Transverse colon (tissue), 4 donors: ENCODE measurements around the gene TPCN2. TPM values are rescaled to one million over a fixed set of nuclear protein-coding genes. Genes with fewer than 3 reads are reported as not detected.

Source experiments
- DNase-seq: peaks from one replicate; pipeline ENCODE4 v3.0.0-alpha.2; 2019
- H3K27ac ChIP-seq, 4 donors: fragments of 200-600 bp; sonication (generic); 2 replicates each; pipeline ENCODE4 v1.5.1; 2016 to 2018; ENCODE audit warnings: inconsistent platforms in 4 of 4
- H3K27me3 ChIP-seq: fragments of 200-600 bp; sonication (generic); 2 replicates; pipeline ENCODE4 v1.5.1; 2017; ENCODE audit warnings: inconsistent platforms
- H3K36me3 ChIP-seq, 4 donors: fragments of 200-600 bp; sonication (generic); 2 replicates each; pipeline ENCODE4 v1.5.1; 2017 to 2019; ENCODE audit warnings: inconsistent platforms in 4 of 4
- H3K4me1 ChIP-seq, 4 donors: fragments of 200-600 bp; sonication (generic); 2 replicates each; pipeline ENCODE4 v1.5.1; 2017 to 2020; ENCODE audit warnings: inconsistent platforms in 4 of 4
- H3K4me3 ChIP-seq, 4 donors: fragments of 200-600 bp; sonication (generic); 1 replicate in 1 of 4; 2 replicates in 3 of 4; pipeline versions ENCODE4 v1.5.1 to v1.6.1; 2017 to 2019; ENCODE audit warnings: inconsistent platforms in 4 of 4
- H3K9me3 ChIP-seq, 2 donors: fragments of 200-600 bp; sonication (generic); 2 replicates each; pipeline ENCODE4 v1.5.1; 2017 to 2019; ENCODE audit warnings: inconsistent platforms in 2 of 2
- EP300 ChIP-seq: sonication (generic); formaldehyde crosslinking; IDR thresholded peaks from one replicate; pipeline ENCODE4 v1.6.1; 2017; ENCODE audit warnings: antibody characterized with exemption, low read depth
- POLR2A ChIP-seq: fragments of 450-650 bp; IDR thresholded peaks from one replicate; pipeline ENCODE4 v1.6.1; 2016; ENCODE audit warnings: antibody characterized with exemption, mild to moderate bottlenecking, moderate library complexity
- POLR2AphosphoS5 ChIP-seq, 3 donors: sonication (generic); formaldehyde crosslinking; IDR thresholded peaks; one replicate each; pipeline ENCODE4 v1.6.1; 2016; ENCODE audit warnings: antibody characterized with exemption in 3 of 3
- WGBS, 2 donors: methylation state at CpG; one replicate each; pipeline ENCODE4 v1.1.5; 2018; ENCODE audit warnings: low coverage in 1 of 2; 5-methylcytosine and 5-hydroxymethylcytosine counted together
- in situ Hi-C, 4 donors: fragments of 200-750 bp; cut with MboI; loops; one replicate each; pipeline versions ENCODE4 v1.15.0 to v1.15.1; 2017; ENCODE audit warnings: low sequenced_read_pairs in 3 of 4, low pct_ligation_motif_present in 1 of 4, low pct_unique_long_range_greater_than_20kb in 1 of 4
- intact Hi-C: fragments of 100-400 bp; cut with DNase I; formaldehyde crosslinking; loops from one replicate; pipeline ENCODE4 v1.15.1; 2023; ENCODE audit warnings: low total_unique reads
- total RNA-seq, 4 donors: library from RNA; depleted of rRNA; stranded (reverse); fragments of >200 nt; gene quantifications; one replicate each; pipeline ENCODE4 v1.1.0, GENCODE V29; 2016
- TF ChIP-seq, protein P1 (sequence below), 5 experiments: fragments of 200-600 bp in 3 of 5; fragments of 450-650 bp in 2 of 5; sonication (generic) in 3 of 5; IDR thresholded peaks; 1 replicate in 2 of 5; 2 replicates in 3 of 5; pipeline ENCODE4 v1.5.1; 2016 to 2017; ENCODE audit warnings: antibody characterized with exemption in 5 of 5, inconsistent platforms in 3 of 5, mild to moderate bottlenecking in 2 of 5, moderate library complexity in 1 of 5

The TPCN2 gene
- total RNA-seq, 4 donors from 2014 or later, result 16.8 to 25.4 (median 20.7) TPM

DNA sequence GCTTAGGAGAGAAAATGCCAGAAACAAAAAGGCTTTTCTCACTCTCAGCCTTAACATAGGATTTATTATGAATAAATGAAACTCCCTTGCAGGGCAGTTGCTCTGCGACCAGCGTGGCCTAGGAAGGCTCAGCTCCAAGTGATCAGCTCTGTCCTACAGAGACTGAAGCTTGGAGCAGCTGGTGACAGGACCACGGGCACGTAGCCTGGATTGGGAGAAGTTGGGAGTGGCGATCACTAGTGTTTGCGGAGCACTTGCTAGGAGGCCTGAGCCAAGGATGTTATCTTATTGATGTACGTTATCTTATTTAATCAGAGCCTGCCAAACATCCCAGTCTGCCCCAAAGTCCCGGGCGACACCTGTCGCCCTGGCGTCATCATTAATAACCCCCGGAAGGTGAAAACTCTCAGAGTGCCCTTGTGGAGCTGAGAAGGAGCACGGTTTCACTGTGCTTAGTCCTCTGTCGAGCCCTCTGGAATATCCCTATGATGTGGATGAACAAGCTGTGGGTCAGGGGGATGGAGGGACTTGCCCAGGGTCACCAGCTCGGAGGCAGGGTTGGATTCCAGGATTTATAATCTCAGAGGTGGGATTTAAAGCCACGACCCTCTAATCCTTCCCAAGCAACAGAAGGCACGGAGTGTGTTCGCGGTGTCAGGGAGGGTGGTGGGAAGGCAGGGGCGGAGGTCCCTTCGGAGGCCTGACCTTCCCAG lies 66.2 kb downstream of the TPCN2 start:
- no peak for DNase-seq
- in situ Hi-C loops, result loop anchor here in 1 of 4 donors (25.0 kb wide), 1 partner anchor 547 kb away; no protein-coding TSS in a partner anchor
- Histone ChIP-seq H3K27ac (no peak overlapping the region), H3K27me3 (no peaks in the 10 kb centered on the region), H3K9me3 (no peaks in the 10 kb centered on the region), H3K36me3 (no peaks in the 10 kb centered on the region), H3K4me1 (peaks cover 0 to 8% (median 7%) of the 10 kb centered on the region in 4 donors), H3K4me3 (no peak overlapping the region)
- 52% methylated on average over 21 of the region's 21 CpGs; no CpG with 5 or more reads in 1 of the 2 donors for WGBS, 2 donors
- intact Hi-C loops, result no loop called here
- no peak for TF ChIP-seq POLR2AphosphoS5 (IDR thresholded peaks at IDR 0.05)
- no peak for TF ChIP-seq POLR2A
- TF ChIP-seq EP300, result no peak
- TF ChIP-seq, protein P1, sequence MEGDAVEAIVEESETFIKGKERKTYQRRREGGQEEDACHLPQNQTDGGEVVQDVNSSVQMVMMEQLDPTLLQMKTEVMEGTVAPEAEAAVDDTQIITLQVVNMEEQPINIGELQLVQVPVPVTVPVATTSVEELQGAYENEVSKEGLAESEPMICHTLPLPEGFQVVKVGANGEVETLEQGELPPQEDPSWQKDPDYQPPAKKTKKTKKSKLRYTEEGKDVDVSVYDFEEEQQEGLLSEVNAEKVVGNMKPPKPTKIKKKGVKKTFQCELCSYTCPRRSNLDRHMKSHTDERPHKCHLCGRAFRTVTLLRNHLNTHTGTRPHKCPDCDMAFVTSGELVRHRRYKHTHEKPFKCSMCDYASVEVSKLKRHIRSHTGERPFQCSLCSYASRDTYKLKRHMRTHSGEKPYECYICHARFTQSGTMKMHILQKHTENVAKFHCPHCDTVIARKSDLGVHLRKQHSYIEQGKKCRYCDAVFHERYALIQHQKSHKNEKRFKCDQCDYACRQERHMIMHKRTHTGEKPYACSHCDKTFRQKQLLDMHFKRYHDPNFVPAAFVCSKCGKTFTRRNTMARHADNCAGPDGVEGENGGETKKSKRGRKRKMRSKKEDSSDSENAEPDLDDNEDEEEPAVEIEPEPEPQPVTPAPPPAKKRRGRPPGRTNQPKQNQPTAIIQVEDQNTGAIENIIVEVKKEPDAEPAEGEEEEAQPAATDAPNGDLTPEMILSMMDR (IDR thresholded peaks at IDR 0.05), result no peak

DNA sequence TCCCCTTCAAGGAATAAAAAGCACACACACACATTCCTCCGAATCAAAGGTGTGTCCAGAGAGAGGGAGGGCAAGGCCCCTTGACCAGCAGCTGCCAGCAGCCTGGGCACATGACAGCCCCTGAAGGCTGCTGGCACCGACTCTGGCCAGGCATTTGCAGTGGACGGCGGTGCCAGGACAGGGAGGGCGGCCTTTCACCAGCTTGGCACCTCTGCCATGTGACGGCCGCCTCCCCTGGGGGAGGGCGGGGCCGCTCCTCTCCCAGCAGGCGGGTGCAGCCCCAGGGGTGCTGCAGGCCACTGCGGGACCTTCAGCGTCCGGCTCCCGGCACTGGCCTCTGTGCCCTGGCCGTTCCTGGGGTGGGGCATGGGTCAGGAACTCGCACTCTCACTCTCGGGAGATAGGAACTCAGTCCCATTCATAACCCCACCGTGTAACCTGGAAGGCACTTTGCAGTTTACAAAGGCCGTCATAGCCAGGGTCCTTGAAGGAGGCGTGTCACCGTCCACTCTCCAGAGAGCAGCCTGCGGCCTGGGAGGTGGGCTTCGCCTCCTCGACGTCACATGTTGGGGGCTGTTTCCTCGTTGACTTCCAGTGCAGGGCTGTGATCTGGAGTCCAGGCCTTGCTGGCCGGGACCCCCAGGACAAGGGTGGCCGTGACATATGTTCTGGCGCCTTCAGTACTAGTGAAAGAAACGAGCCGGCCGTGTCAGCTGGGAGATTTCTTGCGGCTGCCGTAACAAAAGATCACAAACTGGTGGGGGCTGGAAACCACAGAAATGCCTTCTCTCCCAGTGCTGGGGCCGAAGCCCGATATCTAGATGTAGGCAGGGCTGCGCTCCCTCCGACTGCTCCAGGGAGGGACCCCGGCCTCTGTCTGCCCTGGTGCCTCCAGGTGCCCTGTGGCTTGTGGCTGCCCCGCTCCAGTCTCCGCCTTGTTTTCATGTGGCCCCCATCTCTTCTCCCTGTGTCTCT lies 67.1 kb downstream of the TPCN2 start:
- no peaks in the 10 kb centered on the region for H3K9me3 ChIP-seq
- H3K27ac ChIP-seq, result no peak overlapping the region
- no peaks in the 10 kb centered on the region for H3K27me3 ChIP-seq
- peaks cover 0 to 8% (median 7%) of the 10 kb centered on the region in 4 donors for H3K4me1 ChIP-seq
- 70% methylated on average over 27 of the region's 41 CpGs; no CpG with 5 or more reads in 1 of the 2 donors for WGBS, 2 donors
- no peak overlapping the region for H3K4me3 ChIP-seq
- in situ Hi-C loops (loop anchor here in 1 of 4 donors (25.0 kb wide), 1 partner anchor 546 kb away; no protein-coding TSS in a partner anchor), intact Hi-C loops (no loop called here)
- DNase-seq, result peak; percentile 43
- TF ChIP-seq EP300 (no peak), POLR2AphosphoS5 (IDR thresholded peaks at IDR 0.05) (no peak), POLR2A (no peak)
- TF ChIP-seq, protein P1 (IDR thresholded peaks at IDR 0.05), result no peak
- H3K36me3 ChIP-seq, result no peaks in the 10 kb centered on the region

DNA sequence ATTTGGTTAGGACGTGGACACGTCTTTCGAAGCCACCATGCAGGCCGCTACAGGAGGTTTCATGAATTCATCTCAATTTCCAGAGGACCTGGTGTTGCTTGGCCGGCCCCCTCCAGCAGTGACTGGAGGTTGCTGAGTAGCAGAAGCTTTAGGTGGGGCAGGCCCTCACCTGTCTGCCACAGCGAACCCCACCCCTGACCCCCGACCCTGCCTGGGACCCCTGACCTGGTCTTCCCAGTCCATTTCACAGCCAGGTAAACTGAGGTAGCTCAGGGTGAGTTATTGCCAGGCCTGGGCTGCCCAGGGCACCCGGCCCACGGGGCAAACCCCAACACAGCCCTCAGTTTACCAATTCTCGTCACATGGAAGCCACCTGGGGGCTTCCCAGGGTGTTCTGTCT lies 67.9 kb downstream of the TPCN2 start:
- DNase-seq, result no peak
- Histone ChIP-seq H3K4me1 (peaks cover 0 to 8% (median 7%) of the 10 kb centered on the region in 4 donors), H3K27ac (no peak overlapping the region), H3K36me3 (no peaks in the 10 kb centered on the region), H3K4me3 (no peak overlapping the region), H3K27me3 (no peaks in the 10 kb centered on the region), H3K9me3 (no peaks in the 10 kb centered on the region)
- 88% methylated on average over 10 of the region's 10 CpGs; no CpG with 5 or more reads in 1 of the 2 donors for WGBS, 2 donors
- in situ Hi-C loops (loop anchor here in 1 of 4 donors (25.0 kb wide), 1 partner anchor 546 kb away; no protein-coding TSS in a partner anchor), intact Hi-C loops (no loop called here)
- TF ChIP-seq, protein P1 (IDR thresholded peaks at IDR 0.05), result no peak
- TF ChIP-seq POLR2A, result no peak

DNA sequence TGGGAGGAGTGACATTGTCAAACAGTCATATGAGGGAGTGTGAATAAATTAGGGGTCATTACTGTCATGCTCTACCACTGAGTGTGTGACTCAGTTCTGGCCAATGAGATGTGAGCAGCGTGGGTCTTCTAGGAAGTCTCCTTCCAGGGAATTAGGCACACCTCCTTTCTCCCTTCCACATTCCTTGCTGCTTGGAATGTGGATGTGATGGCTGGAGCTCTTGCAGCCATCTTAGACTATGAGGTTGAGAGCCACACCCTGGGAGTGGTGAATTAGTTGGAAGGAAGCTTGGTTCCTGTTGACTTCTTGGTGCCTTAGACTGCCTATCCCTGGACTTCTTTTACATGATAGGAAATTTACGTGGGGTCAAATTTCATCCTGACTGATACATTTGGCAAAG lies 70.5 kb downstream of the TPCN2 start:
- TF ChIP-seq, protein P1 (IDR thresholded peaks at IDR 0.05), result no peak
- TF ChIP-seq POLR2A (no peak), POLR2AphosphoS5 (IDR thresholded peaks at IDR 0.05) (no peak), EP300 (no peak)
- H3K9me3 ChIP-seq, result no peaks in the 10 kb centered on the region
- no peaks in the 10 kb centered on the region for H3K36me3 ChIP-seq
- peaks cover 20 to 28% (median 25%) of the 10 kb centered on the region in 4 donors for H3K4me1 ChIP-seq
- in situ Hi-C loops, result loop anchor here in 1 of 4 donors (25.0 kb wide), 1 partner anchor 543 kb away; no protein-coding TSS in a partner anchor
- no peak overlapping the region for H3K4me3 ChIP-seq
- no peak overlapping the region for H3K27ac ChIP-seq
- H3K27me3 ChIP-seq, result no peaks in the 10 kb centered on the region
- intact Hi-C loops, result no loop called here
- DNase-seq, result no peak
- WGBS, 2 donors, result 79 to 100% methylated on average over 1 to 2 of the region's 2 CpGs
